Spinal cord (tissue), 10 donors: ENCODE data around the gene PADI1. TPM values are rescaled to one million over a fixed set of nuclear protein-coding genes. Genes with fewer than 3 reads are reported as not detected.

Experiments used
- DNase-seq, 6 donors: peaks; one replicate each; pipeline versions ENCODE4 v3.0.0 to v3.0.0-alpha.2; 2013 to 2015; ENCODE audit warnings: low spot score in 6 of 6, low read depth in 4 of 6
- H3K27ac ChIP-seq: one replicate; pipeline ENCODE4 v1.5.1; 2013; ENCODE audit warnings: low read depth, low read length, control low read depth
- H3K27me3 ChIP-seq: one replicate; pipeline ENCODE4 v1.6.1; 2013; ENCODE audit warnings: low read length; ENCODE audit not compliant: control insufficient read depth, insufficient read depth
- H3K36me3 ChIP-seq: one replicate; pipeline ENCODE4 v1.6.1; 2013; ENCODE audit warnings: low read length; ENCODE audit not compliant: control insufficient read depth, insufficient read depth
- H3K4me1 ChIP-seq: one replicate; pipeline ENCODE4 v1.6.1; 2013; ENCODE audit warnings: low read length; ENCODE audit not compliant: control insufficient read depth, insufficient read depth
- H3K4me3 ChIP-seq: one replicate; pipeline ENCODE4 v1.5.1; 2013; ENCODE audit warnings: low read depth, low read length, control low read depth
- H3K9me3 ChIP-seq: one replicate; pipeline ENCODE4 v1.6.1; 2013; ENCODE audit warnings: low read length; ENCODE audit not compliant: control insufficient read depth, insufficient read depth
- WGBS: methylation state at CpG from one replicate; pipeline ENCODE4 v1.1.5; 2013; ENCODE audit warnings: missing lambda C conversion rate; ENCODE audit not compliant: insufficient coverage; 5-methylcytosine and 5-hydroxymethylcytosine counted together
- polyA plus RNA-seq, 2 donors: library from polyadenylated mRNA; unstranded; fragments of 120-200 nt; gene quantifications; one replicate each; pipeline ENCODE4 v1.2.1, GENCODE V29; 2013; ENCODE audit not compliant: insufficient read length in 2 of 2
- total RNA-seq, 2 donors: library from RNA; depleted of rRNA in 1 of 2; stranded (reverse); fragments of 120-200 nt in 1 of 2; fragments of >200 nt in 1 of 2; gene quantifications; one replicate each; pipeline versions ENCODE4 v1.2.3 to v1.2.4, GENCODE V29; 2013 to 2014
- donor health status: healthy.

Gene PADI1
- total and polyA plus RNA-seq, 4 donors: 0.39 to 1.1 (median 0.96) TPM

DNA sequence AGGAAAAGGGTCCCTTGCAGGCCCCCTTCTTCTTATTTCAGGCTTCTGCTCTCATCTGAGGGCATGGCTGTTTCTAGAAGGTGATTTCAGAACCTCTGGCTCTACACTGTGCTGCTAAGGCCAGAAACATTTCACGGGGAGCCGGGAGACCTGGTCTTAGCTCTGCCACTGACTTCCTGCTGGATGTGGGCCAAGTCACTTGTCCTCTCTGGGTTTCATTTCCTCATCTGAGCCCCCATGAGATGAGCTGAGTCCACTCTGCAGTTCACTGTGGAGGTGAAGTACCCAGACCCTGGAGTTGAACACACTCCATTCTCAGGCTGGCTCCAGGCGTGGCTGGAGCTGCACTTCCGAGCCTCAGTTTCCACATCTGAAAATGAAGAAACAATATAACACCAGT is 2.1 kb downstream of the PADI1 start:
- no peaks in the 10 kb centered on the region for H3K9me3 ChIP-seq
- 66% methylated on average over 2 of the region's 4 CpGs for WGBS
- H3K27ac ChIP-seq: no peak overlapping the region
- H3K27me3 ChIP-seq: no peaks in the 10 kb centered on the region
- DNase-seq: peak in 1 of 6 donors; percentile 28
- no peak overlapping the region for H3K4me3 ChIP-seq
- H3K4me1 ChIP-seq: no peaks in the 10 kb centered on the region
- H3K36me3 ChIP-seq: no peaks in the 10 kb centered on the region

DNA sequence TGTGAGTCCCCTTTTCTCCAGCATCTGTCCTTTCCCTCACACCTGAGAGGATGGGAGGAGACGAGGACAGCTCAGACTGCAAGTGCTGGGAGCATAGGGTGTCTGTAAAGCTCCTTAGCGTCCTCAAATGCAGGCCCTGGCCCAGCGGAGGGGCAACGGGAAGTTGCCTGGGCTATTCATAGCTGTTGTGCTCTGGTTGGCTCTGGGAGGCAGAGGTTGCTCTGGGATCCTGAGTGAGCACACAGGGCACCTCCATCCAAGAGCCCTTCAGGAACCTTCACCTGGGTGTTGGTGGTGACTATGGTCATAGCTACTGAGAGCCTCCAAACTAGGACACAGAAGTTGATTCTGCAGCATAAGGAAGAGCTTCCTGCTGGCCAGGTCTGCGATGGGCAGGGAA is 2.6 kb downstream of the PADI1 start:
- H3K27ac ChIP-seq: no peak overlapping the region
- H3K4me3 ChIP-seq: no peak overlapping the region
- no peaks in the 10 kb centered on the region for H3K27me3 ChIP-seq
- no peaks in the 10 kb centered on the region for H3K9me3 ChIP-seq
- H3K36me3 ChIP-seq: no peaks in the 10 kb centered on the region
- WGBS: 63% methylated on average over 4 of the region's 5 CpGs
- DNase-seq: no peak
- H3K4me1 ChIP-seq: peaks cover 3% of the 10 kb centered on the region

DNA sequence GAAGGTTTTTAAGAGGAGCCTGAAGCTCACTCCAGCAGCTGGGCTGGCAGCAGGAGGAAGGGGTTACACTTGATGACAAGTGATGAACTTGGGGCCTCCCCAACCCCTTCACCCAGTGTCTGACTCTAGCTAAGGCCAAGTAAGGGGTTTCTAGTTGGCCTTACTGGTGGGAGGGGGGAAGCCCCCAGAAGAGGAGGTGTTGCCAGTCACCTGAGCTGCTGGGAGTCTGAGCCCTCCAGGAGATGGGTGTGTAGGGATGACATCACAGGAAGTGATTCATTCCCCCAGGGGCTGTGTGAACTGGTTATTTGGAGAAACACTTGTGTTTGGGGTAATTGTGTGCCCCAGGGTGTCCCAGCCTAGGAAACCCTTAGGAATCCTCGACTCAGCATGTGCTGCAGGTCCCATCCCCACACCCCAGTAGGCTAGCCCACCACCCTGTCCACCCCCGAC is 3.1 kb downstream of the PADI1 start:
- Histone ChIP-seq H3K9me3 (no peaks in the 10 kb centered on the region), H3K27ac (no peak overlapping the region), H3K4me1 (peaks cover 7% of the 10 kb centered on the region), H3K36me3 (no peaks in the 10 kb centered on the region), H3K4me3 (no peak overlapping the region), H3K27me3 (no peaks in the 10 kb centered on the region)
- WGBS: 90% methylated on average over 1 of the region's 2 CpGs
- DNase-seq: no peak

DNA sequence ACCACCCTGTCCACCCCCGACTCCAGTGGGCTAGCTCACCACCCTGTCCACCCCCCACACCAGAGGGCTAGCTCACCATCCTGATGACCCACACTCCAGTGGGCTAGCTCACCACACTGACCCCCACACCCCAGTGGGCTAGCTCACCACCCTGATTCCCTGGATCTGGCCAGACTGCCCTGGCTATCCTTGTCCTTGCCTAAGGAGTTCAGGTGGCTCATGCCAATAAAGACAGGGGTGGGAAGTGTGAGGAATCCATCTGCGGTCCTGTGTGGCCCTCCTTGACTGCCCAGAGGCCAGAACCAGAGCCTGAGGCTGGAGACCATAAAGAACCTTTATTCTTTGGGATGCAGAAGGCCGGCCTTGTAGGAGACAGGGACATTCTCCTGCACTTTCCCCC is 3.6 kb downstream of the PADI1 start:
- Histone ChIP-seq H3K27ac (no peak overlapping the region), H3K27me3 (no peaks in the 10 kb centered on the region), H3K4me1 (peaks cover 12% of the 10 kb centered on the region), H3K9me3 (no peaks in the 10 kb centered on the region), H3K4me3 (no peak overlapping the region), H3K36me3 (no peaks in the 10 kb centered on the region)
- 90% methylated on average over 2 of the region's 3 CpGs for WGBS
- DNase-seq: no peak

DNA sequence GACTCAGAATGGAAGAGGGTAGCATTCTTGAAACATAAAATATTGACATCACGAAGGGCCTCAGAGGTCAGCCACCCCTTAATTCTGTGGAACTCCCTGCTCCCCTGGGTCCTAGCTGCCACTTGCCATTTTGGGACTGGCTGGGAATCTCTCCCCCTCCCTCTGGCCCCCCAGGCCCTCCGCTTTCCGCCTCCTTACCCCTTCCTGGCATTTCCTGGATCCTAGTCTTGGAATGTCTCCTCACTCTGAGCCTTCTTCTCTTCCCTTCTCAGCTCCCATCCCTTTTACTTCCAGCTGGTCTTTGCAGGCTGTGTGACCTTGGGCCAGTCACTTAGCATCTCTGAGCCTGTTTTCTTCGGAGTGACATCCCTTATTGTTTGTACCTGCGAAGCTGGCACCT is 4.5 kb downstream of the PADI1 start:
- Histone ChIP-seq H3K27me3 (no peaks in the 10 kb centered on the region), H3K27ac (no peak overlapping the region), H3K36me3 (no peaks in the 10 kb centered on the region), H3K4me3 (no peak overlapping the region), H3K4me1 (peaks cover 16% of the 10 kb centered on the region), H3K9me3 (no peaks in the 10 kb centered on the region)
- WGBS: 77% methylated on average over 3 of the region's 5 CpGs
- no peak for DNase-seq

DNA sequence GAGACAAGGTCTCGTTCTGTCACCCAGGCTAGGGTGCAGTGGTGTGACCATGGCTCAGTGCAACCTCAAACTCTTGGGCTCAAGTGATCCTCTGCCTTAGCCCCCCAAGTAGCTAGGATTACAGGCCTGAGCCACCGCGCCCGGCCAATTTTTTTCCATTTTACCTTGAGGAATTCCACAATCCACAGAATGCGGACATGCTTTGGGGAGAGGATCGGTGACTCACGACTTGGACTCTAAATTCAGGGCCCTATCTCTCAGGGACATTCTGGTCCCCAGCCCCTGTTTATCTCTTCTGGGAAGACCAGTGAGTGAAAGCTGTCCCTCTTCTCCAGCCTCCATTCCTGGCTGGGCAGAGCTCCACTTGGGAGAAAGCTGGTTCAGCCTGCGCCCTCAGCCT is 5.2 kb downstream of the PADI1 start:
- Histone ChIP-seq H3K36me3 (no peaks in the 10 kb centered on the region), H3K4me1 (peaks cover 16% of the 10 kb centered on the region), H3K9me3 (no peaks in the 10 kb centered on the region), H3K27me3 (no peaks in the 10 kb centered on the region), H3K4me3 (no peak overlapping the region), H3K27ac (no peak overlapping the region)
- WGBS: 98% methylated on average over 5 of the region's 8 CpGs
- no peak for DNase-seq

DNA sequence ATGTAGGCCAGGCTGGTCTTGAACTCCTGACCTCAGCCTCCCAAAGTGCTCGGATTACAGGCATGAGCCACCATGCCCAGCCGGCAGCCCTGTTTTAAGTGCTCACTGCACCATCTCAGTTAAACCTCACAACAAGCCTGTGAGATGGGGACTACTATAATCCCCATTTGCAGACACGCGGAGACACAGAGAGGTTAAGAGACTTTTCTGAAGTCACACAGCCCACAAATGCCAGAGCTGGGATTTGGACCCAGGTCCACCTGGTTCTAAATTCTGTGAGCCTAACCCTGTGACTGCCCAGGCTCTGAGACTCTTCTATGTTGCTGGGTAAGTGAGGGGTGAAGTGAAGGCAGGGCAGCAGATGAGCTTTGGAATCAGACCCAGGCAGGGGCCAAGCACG is 6.4 kb downstream of the PADI1 start:
- no peaks in the 10 kb centered on the region for H3K27me3 ChIP-seq
- DNase-seq: no peak
- 97% methylated on average over 4 of the region's 5 CpGs for WGBS

DNA sequence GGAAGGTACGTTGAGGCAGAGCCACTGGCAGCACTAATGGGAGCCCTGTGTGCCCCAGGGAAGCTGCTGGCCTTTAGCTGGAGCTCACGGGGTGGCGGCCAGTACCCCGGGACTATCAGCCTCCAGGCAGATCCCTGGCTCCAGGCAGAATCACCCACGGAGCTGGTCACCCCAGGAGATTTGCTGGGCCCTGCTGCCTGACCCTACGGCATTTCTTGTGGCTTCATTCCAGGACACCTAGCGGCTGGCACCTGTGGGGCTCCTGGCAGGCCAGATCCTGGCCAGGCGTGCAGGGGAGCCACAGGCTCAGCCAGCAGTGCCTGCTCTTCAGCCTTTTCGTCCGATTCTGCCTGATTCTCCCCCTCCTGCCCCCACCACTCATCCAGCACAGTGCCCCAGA is 7.1 kb downstream of the PADI1 start:
- Histone ChIP-seq H3K4me1 (peaks cover 16% of the 10 kb centered on the region), H3K9me3 (no peaks in the 10 kb centered on the region), H3K27me3 (no peaks in the 10 kb centered on the region), H3K4me3 (no peak overlapping the region), H3K27ac (no peak overlapping the region), H3K36me3 (no peaks in the 10 kb centered on the region)
- DNase-seq: no peak
- WGBS: 79% methylated on average over 8 of the region's 10 CpGs

More for the DNA sequence above, 6.4 kb downstream of the PADI1 start:
- Histone ChIP-seq H3K27ac (no peak overlapping the region), H3K4me3 (no peak overlapping the region), H3K4me1 (peaks cover 16% of the 10 kb centered on the region), H3K36me3 (no peaks in the 10 kb centered on the region), H3K9me3 (no peaks in the 10 kb centered on the region)

DNA sequence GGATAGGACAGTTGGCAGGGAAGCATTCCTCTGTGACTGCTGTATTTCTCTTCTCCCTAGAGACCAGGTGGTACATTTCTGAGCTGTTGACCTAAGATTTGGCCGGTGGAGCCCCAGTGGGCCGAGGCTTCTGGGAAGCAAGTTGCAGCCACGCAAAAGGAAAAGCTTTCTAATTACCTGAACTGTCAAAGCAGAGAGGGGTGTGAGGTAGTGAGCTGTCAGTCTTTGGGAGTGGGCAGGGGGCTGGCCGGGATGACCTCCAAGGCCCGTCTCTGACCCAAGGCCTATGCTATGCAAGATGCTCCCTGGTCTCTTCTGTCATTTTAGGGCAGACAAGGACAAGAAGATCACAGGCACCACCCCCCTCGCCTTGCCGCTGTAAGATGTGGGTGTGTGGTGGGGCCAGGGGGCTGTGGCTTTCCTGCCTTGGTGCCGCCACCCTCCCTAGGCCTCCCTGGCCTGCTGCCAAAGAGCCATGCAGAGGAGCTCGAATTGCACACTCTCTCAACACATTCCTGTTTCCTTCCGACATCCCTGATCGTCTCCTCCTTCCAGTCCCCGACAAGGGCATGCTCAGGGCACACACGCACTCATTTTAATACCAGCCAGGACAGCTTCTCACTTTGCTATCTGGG is 7.7 kb downstream of the PADI1 start:
- Histone ChIP-seq H3K36me3 (no peaks in the 10 kb centered on the region), H3K9me3 (no peaks in the 10 kb centered on the region), H3K4me1 (peaks cover 16% of the 10 kb centered on the region), H3K27me3 (no peaks in the 10 kb centered on the region), H3K27ac (no peak overlapping the region), H3K4me3 (no peak overlapping the region)
- peak in 3 of 6 donors; percentile 11 to 48 (median 46) for DNase-seq
- WGBS: 38% methylated on average over 8 of the region's 13 CpGs

DNA sequence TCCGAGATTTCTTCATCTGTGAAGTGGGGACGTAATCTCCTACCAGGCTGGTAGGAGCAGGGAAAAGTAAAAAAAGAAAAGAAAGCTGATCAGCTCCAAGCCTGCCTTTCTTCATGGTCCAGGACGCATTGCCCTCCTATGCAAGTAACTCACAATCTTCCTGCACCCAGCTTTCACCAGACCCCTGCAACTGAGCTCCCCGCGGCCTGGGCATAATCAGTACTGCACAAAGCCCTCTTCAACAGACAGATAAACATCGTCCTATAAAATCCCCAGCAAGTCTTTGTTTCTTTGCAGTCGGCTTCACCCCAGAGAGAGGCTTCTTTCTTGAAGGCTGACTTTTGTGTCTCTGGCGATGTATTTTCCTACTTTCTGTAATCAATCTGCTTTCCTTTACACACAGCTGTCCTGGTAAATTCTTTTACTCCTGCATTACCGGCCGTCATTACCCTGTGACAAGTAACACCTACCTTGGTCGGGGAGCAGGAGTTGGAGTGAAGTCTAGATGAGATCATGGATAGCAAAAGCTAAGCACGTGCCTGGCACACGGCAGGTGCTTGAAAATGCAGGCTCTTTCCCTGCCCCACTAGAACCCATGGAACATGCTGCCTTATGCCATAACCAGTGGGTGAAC is 8.3 kb downstream of the PADI1 start:
- 18% methylated on average over 5 of the region's 13 CpGs for WGBS
- no peak overlapping the region for H3K4me3 ChIP-seq
- no peaks in the 10 kb centered on the region for H3K36me3 ChIP-seq
- no peaks in the 10 kb centered on the region for H3K27me3 ChIP-seq
- H3K9me3 ChIP-seq: no peaks in the 10 kb centered on the region
- H3K27ac ChIP-seq: no peak overlapping the region
- peak in 1 of 6 donors; percentile 12 for DNase-seq
- H3K4me1 ChIP-seq: peaks cover 16% of the 10 kb centered on the region
